ENCODE data around the gene CCNL2. TPM values are rescaled to one million over a fixed set of nuclear protein-coding genes. Genes with fewer than 3 reads are reported as not detected.

The CCNL2 gene
- total and polyA plus RNA-seq, 2 experiments from 2014 or later, result 166 to 284 TPM

GRCh38 chr1:1425753-1426495 lies 26.8 kb upstream of the CCNL2 start:
- Histone ChIP-seq H3K4me2 (no peak overlapping the region), H3K27me3 (no peaks in the 10 kb centered on the region), H3K27ac (no peak overlapping the region), H3K9me3 (ENCODE audit: low read depth) (no peaks in the 10 kb centered on the region), H3K4me1 (ENCODE audit: insufficient read depth) (peaks cover 15% of the 10 kb centered on the region), H3K9me2 (replicated peaks; ENCODE audit: insufficient read depth) (no peaks in the 10 kb centered on the region), H4K20me1 (ENCODE audit: insufficient read depth, poor library complexity, severe bottlenecking) (no peaks in the 10 kb centered on the region), H3K79me2 (no peaks in the 10 kb centered on the region), H3K36me3 (replicated peaks; ENCODE audit: insufficient read depth, low read depth) (no peaks in the 10 kb centered on the region), H3K4me3 (no peak overlapping the region), H2AFZ (no peak overlapping the region)
- DNase-seq (ENCODE audit: low spot score), result no peak
- 73% methylated on average over 18 of the region's 33 CpGs for WGBS (ENCODE audit: low lambda C conversion rate, missing lambda C conversion rate)
- TF ChIP-seq CTCF (IDR thresholded peaks at IDR 0.05; ENCODE audit: poor library complexity) (no peak), EZH2phosphoT487 (IDR thresholded peaks at IDR 0.05; ENCODE audit: low read depth, severe bottlenecking, unreplicated experiment) (no peak), EZH2 (IDR thresholded peaks at IDR 0.05; ENCODE audit: borderline replicate concordance) (no peak)

DNA sequence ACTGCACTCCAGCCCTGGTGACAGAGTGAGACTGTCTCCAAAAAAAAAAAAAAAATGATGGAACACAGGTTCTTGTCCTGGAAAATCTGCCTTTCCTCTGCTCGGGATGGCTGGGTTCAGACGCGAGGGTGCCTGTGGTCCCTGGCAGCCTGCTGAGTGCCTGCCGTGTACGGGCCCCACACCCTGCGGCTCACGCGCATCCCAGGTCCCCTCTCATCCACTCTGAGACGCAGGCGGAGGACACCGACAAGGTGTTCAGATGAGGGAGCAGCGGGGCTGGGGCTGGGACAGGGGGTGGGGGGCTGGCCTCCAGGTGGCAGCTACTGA lies 26.3 kb upstream of the CCNL2 start:
- Histone ChIP-seq H4K20me1 (ENCODE audit: insufficient read depth, poor library complexity, severe bottlenecking) (no peaks in the 10 kb centered on the region), H3K4me1 (ENCODE audit: insufficient read depth) (peaks cover 10% of the 10 kb centered on the region), H3K9me3 (ENCODE audit: low read depth) (no peaks in the 10 kb centered on the region), H3K79me2 (no peaks in the 10 kb centered on the region), H3K4me3 (no peak overlapping the region), H2AFZ (no peak overlapping the region), H3K27me3 (no peaks in the 10 kb centered on the region), H3K36me3 (replicated peaks; ENCODE audit: insufficient read depth, low read depth) (no peaks in the 10 kb centered on the region), H3K4me2 (no peak overlapping the region), H3K27ac (no peak overlapping the region), H3K9me2 (replicated peaks; ENCODE audit: insufficient read depth) (no peaks in the 10 kb centered on the region)
- WGBS (ENCODE audit: low lambda C conversion rate, missing lambda C conversion rate), result 88% methylated on average over 12 of the region's 12 CpGs
- no peak for TF ChIP-seq CTCF (IDR thresholded peaks at IDR 0.05; ENCODE audit: poor library complexity)
- no peak for TF ChIP-seq EZH2 (IDR thresholded peaks at IDR 0.05; ENCODE audit: borderline replicate concordance)
- no peak for TF ChIP-seq EZH2phosphoT487 (IDR thresholded peaks at IDR 0.05; ENCODE audit: low read depth, severe bottlenecking, unreplicated experiment)
- DNase-seq (ENCODE audit: low spot score), result no peak

- Histone ChIP-seq H3K36me3 (replicated peaks; ENCODE audit: insufficient read depth, low read depth) (no peaks in the 10 kb centered on the region), H3K27me3 (no peaks in the 10 kb centered on the region), H3K4me1 (ENCODE audit: insufficient read depth) (peaks cover 4% of the 10 kb centered on the region), H3K27ac (no peak overlapping the region), H4K20me1 (ENCODE audit: insufficient read depth, poor library complexity, severe bottlenecking) (no peaks in the 10 kb centered on the region), H3K79me2 (no peaks in the 10 kb centered on the region), H2AFZ (no peak overlapping the region), H3K4me3 (no peak overlapping the region), H3K4me2 (no peak overlapping the region), H3K9me3 (ENCODE audit: low read depth) (no peaks in the 10 kb centered on the region), H3K9me2 (replicated peaks; ENCODE audit: insufficient read depth) (no peaks in the 10 kb centered on the region)
- no peak for TF ChIP-seq EZH2 (IDR thresholded peaks at IDR 0.05; ENCODE audit: borderline replicate concordance)
- no peak for TF ChIP-seq CTCF (IDR thresholded peaks at IDR 0.05; ENCODE audit: poor library complexity)
- no peak for TF ChIP-seq EZH2phosphoT487 (IDR thresholded peaks at IDR 0.05; ENCODE audit: low read depth, severe bottlenecking, unreplicated experiment)
- no peak for DNase-seq (ENCODE audit: low spot score)
- 89% methylated on average over 15 of the region's 15 CpGs for WGBS (ENCODE audit: low lambda C conversion rate, missing lambda C conversion rate)
Observed at GRCh38 chr1:1424707-1425106, 25.6 kb upstream of the CCNL2 start.

Data from hepatocyte (in vitro differentiated cells).